ENCODE results near the gene IGHMBP2.

GRCh38 chr11:68988491-68988890 lies 84.8 kb downstream of the IGHMBP2 start:
- TF ChIP-seq CTCF (IDR thresholded peaks at IDR 0.05) (no peak), POLR2A (IDR thresholded peaks at IDR 0.05) (no peak)

Measured in suprapubic skin (tissue), 3 donors.